Endothelial cell (in vitro differentiated cells): Measurements from ENCODE around the gene TTC33. TPM values are rescaled to one million over a fixed set of nuclear protein-coding genes. Genes with fewer than 3 reads are reported as not detected.
"Not testable (repeated sequence)": the region's sequence is repeated elsewhere in the genome, so short reads cannot be mapped to it uniquely, and the experiment has no call there.

Experiments
- DNase-seq: peaks from one replicate; pipeline ENCODE4 v3.0.0; 2021; ENCODE audit warnings: low spot score
- H3K27ac Mint-ChIP-seq: one replicate; pipeline ENCODE4 v1.8.0; 2021; ENCODE audit warnings: mixed read lengths, inconsistent platforms; ENCODE audit not compliant: unreplicated experiment
- H3K27me3 Mint-ChIP-seq: one replicate; pipeline ENCODE4 v1.8.0; 2021; ENCODE audit warnings: mild to moderate bottlenecking, moderate library complexity, mixed read lengths, inconsistent platforms; ENCODE audit not compliant: unreplicated experiment
- H3K36me3 Mint-ChIP-seq: one replicate; pipeline ENCODE4 v1.8.0; 2021; ENCODE audit warnings: mild to moderate bottlenecking, low read depth, mixed read lengths, inconsistent platforms; ENCODE audit not compliant: unreplicated experiment
- H3K4me1 Mint-ChIP-seq: one replicate; pipeline ENCODE4 v1.8.0; 2021; ENCODE audit warnings: mild to moderate bottlenecking, mixed read lengths, inconsistent platforms; ENCODE audit not compliant: unreplicated experiment
- H3K4me3 Mint-ChIP-seq: one replicate; pipeline ENCODE4 v1.8.0; 2021; ENCODE audit warnings: mild to moderate bottlenecking, mixed read lengths, inconsistent platforms; ENCODE audit not compliant: unreplicated experiment
- H3K9me3 Mint-ChIP-seq: one replicate; pipeline ENCODE4 v1.8.0; 2021; ENCODE audit warnings: mixed read lengths, inconsistent platforms; ENCODE audit not compliant: unreplicated experiment
- CTCF ChIP-seq: fragments of 200-600 bp; sonication (generic); IDR thresholded peaks from one replicate; pipeline ENCODE4 v1.5.0; 2021; ENCODE audit warnings: antibody characterized with exemption; ENCODE audit not compliant: unreplicated experiment
- total RNA-seq: library from RNA; stranded (reverse); fragmentation: NEBNext Ultra II Directional; extraction: Animal tissue kit (Norgen Biotek cat#: 25700); gene quantifications from one replicate; pipeline ENCODE4 v1.2.1, GENCODE V29; 2021; ENCODE audit not compliant: unreplicated experiment

The TTC33 gene
- total RNA-seq, 1 donor from 2014 or later = 8.6 TPM

DNA sequence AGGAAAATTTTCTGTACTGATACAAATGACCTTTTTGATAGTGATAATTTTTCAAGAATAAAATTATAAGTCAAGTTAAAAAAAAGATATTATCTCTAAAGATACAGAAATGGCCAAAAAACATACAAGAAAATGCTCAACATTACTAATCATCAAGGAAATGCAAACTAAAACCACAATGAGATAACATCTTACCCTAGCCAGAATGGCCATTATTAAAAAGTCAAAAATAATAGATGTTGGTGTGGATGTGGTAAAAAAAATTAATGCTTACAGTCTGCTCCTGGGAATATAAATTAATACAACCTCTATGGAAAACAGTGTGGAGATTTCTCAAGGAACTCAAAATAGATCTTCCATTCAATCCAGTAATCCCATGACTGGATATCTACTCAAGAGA is 99.0 kb downstream of the TTC33 start:
- Mint-ChIP-seq H3K27me3 (peaks cover 2% of the 10 kb centered on the region), H3K27ac (no peak overlapping the region), H3K4me3 (no peak overlapping the region), H3K36me3 (no peaks in the 10 kb centered on the region), H3K4me1 (peaks cover 2% of the 10 kb centered on the region), H3K9me3 (no peaks in the 10 kb centered on the region)
- no peak for TF ChIP-seq CTCF
- DNase-seq = no peak

- not testable (repeated sequence) for H3K36me3 Mint-ChIP-seq, DNase-seq, H3K27ac Mint-ChIP-seq, H3K27me3 Mint-ChIP-seq, H3K4me1 Mint-ChIP-seq, H3K9me3 Mint-ChIP-seq, H3K4me3 Mint-ChIP-seq
These were observed 99.7 kb downstream of the TTC33 start for GRCh38 chr5:40656091-40656490.

- no peak overlapping the region for H3K27ac Mint-ChIP-seq
- H3K36me3 Mint-ChIP-seq = no peaks in the 10 kb centered on the region
- peaks cover 2% of the 10 kb centered on the region for H3K4me1 Mint-ChIP-seq
- TF ChIP-seq CTCF = no peak
- H3K4me3 Mint-ChIP-seq = no peak overlapping the region
- H3K27me3 Mint-ChIP-seq = peaks cover 2% of the 10 kb centered on the region
- H3K9me3 Mint-ChIP-seq = no peaks in the 10 kb centered on the region
- no peak for DNase-seq
These were observed 100.6 kb downstream of the TTC33 start for GRCh38 chr5:40655138-40655537.

DNA sequence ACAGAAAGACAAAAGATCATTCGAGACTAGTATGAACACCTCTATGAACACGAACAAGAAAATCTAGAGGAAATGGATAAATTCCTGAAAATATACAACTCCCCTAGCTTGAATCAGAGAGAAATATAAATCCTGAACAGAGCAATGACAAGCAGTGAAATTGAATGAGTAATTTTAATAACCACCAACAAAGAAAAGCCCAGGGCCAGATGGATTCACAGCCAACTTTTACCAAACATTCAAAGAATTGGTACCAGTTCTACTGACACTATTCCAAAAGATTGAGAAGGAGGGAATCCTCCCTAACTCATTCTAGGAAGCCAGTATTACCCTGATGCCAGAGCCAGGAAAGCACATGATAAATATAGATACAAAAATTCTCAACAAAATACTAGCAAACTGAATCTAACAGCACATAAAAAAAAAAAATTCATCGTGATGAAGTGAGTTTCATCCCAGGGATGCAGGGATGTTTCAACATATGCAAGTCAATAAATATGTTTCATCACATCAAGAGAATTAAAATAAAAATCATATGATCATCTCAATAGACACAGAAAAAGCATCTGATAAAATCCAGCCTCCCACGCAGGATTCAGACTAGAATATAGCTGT is 101.3 kb downstream of the TTC33 start:
- Mint-ChIP-seq H3K36me3 (no peaks in the 10 kb centered on the region), H3K4me3 (no peak overlapping the region), H3K27me3 (peaks cover 2% of the 10 kb centered on the region), H3K4me1 (peaks cover 2% of the 10 kb centered on the region), H3K27ac (no peak overlapping the region), H3K9me3 (no peaks in the 10 kb centered on the region)
- no peak for DNase-seq
- TF ChIP-seq CTCF = no peak

GRCh38 chr5:40653221-40654022 is 102.3 kb downstream of the TTC33 start:
- no peak for DNase-seq

More at GRCh38 chr5:40653221-40654022, 102.3 kb downstream of the TTC33 start:
- peaks cover 2% of the 10 kb centered on the region for H3K27me3 Mint-ChIP-seq
- H3K27ac Mint-ChIP-seq = no peak overlapping the region
- H3K9me3 Mint-ChIP-seq = no peaks in the 10 kb centered on the region
- H3K4me1 Mint-ChIP-seq = peaks cover 2% of the 10 kb centered on the region
- no peak for TF ChIP-seq CTCF
- H3K4me3 Mint-ChIP-seq = no peak overlapping the region
- H3K36me3 Mint-ChIP-seq = no peaks in the 10 kb centered on the region
